GOT3 (cell line): Measurements from ENCODE around the gene ATG10.
"Not testable (repeated sequence)": the region's sequence is repeated elsewhere in the genome, so short reads cannot be mapped to it uniquely, and the experiment has no call there.

Source experiments
- DNase-seq: peaks from one replicate; lab custom pipeline; 2025; ENCODE audit warnings: mixed read lengths; lab: John Stamatoyannopoulos, UW

The ATG10 gene

GRCh38 chr5:81982172-81982685 lies 10.4 kb downstream of the ATG10 start:
- DNase-seq = not testable (repeated sequence)

- DNase-seq = not testable (repeated sequence)
Measured at GRCh38 chr5:81983148-81983547, 11.3 kb downstream of the ATG10 start.

- DNase-seq = not testable (repeated sequence)
Measured at GRCh38 chr5:81983563-81983962, 11.7 kb downstream of the ATG10 start.

GRCh38 chr5:81986126-81986525 lies 14.3 kb downstream of the ATG10 start:
- no peak for DNase-seq

- DNase-seq = no peak
Measured at GRCh38 chr5:81989204-81989603, 17.4 kb downstream of the ATG10 start.

GRCh38 chr5:81994679-81995078 lies 22.9 kb downstream of the ATG10 start:
- no peak for DNase-seq

- no peak for DNase-seq
Measured at GRCh38 chr5:81995407-81995806, 23.6 kb downstream of the ATG10 start.

- no peak for DNase-seq
Measured at GRCh38 chr5:82004511-82004910, 32.7 kb downstream of the ATG10 start.

GRCh38 chr5:82009869-82010268 lies 38.0 kb downstream of the ATG10 start:
- DNase-seq = not testable (repeated sequence)

GRCh38 chr5:82010696-82011095 lies 38.9 kb downstream of the ATG10 start:
- DNase-seq = no peak

GRCh38 chr5:82011761-82012160 lies 39.9 kb downstream of the ATG10 start:
- no peak for DNase-seq

- DNase-seq = not testable (repeated sequence)
Measured at GRCh38 chr5:82014644-82015043, 42.8 kb downstream of the ATG10 start.

GRCh38 chr5:82018462-82018861 lies 46.6 kb downstream of the ATG10 start:
- no peak for DNase-seq

- DNase-seq = no peak
Measured at GRCh38 chr5:82019342-82020138, 47.7 kb downstream of the ATG10 start.

GRCh38 chr5:82022499-82022898 lies 50.7 kb downstream of the ATG10 start:
- DNase-seq = no peak

- DNase-seq = no peak
Measured at GRCh38 chr5:82023644-82024043, 51.8 kb downstream of the ATG10 start.

GRCh38 chr5:82031220-82032119 lies 59.6 kb downstream of the ATG10 start:
- DNase-seq = no peak

- not testable (repeated sequence) for DNase-seq
Measured at GRCh38 chr5:82042894-82043293, 71.1 kb downstream of the ATG10 start.

- DNase-seq = no peak
Measured at GRCh38 chr5:82044010-82044409, 72.2 kb downstream of the ATG10 start.

GRCh38 chr5:82045554-82046275 lies 73.9 kb downstream of the ATG10 start:
- no peak for DNase-seq

GRCh38 chr5:82046276-82046647 lies 74.4 kb downstream of the ATG10 start:
- DNase-seq = no peak

- no peak for DNase-seq
Measured at GRCh38 chr5:82050955-82051354, 79.1 kb downstream of the ATG10 start.
